B cell (primary cell): ENCODE results near the gene KLHL28. TPM values are rescaled to one million over a fixed set of nuclear protein-coding genes. Genes with fewer than 3 reads are reported as not detected.

Source experiments
- ATAC-seq: fragments of 200-7000 bp; cut with Tn5 transposase; one replicate; pipeline ENCODE4 v1.10.0; 2021; ENCODE audit warnings: low read depth, mild to moderate bottlenecking, moderate number of reproducible peaks, moderate library complexity
- CTCF ChIA-PET: fragments of 350-600 bp; sonication (Branson Sonifier 250); formaldehyde crosslinking; loops from one replicate; lab custom pipeline; 2021; ENCODE audit warnings: antibody characterized with exemption, inconsistent platforms; lab: Charles Lee
- POLR2A ChIA-PET: fragments of 350-600 bp; sonication (Branson Sonifier 250); formaldehyde crosslinking; loops from one replicate; lab custom pipeline; 2021; ENCODE audit warnings: antibody characterized with exemption; lab: Charles Lee
- DNase-seq: peaks from one replicate; pipeline ENCODE4 v3.0.0; 2013
- H2AFZ ChIP-seq: 2 replicates; pipeline ENCODE4 v1.6.1; 2012; ENCODE audit warnings: mild to moderate bottlenecking, low read depth, low read length; ENCODE audit not compliant: insufficient read depth, poor library complexity, severe bottlenecking
- H3K27ac ChIP-seq, 2 donors: 1 replicate in 1 of 2; 2 replicates in 1 of 2; pipeline ENCODE4 v1.5.1; 2012 to 2013; ENCODE audit warnings: low read length in 2 of 2, mild to moderate bottlenecking in 2 of 2, moderate library complexity in 1 of 2
- H3K27me3 ChIP-seq, 4 experiments: fragments of 200-600 bp in 1 of 4; sonication (generic) in 1 of 4; replicated peaks in 1 of 4; 1 replicate in 2 of 4; 2 replicates in 2 of 4; pipeline versions ENCODE4 v1.6.1 to v1.7.0; 2013 to 2016; ENCODE audit warnings: low read length in 3 of 4, mild to moderate bottlenecking in 2 of 4, mixed read lengths in 1 of 4, moderate library complexity in 1 of 4; ENCODE audit not compliant: insufficient read depth in 4 of 4, control insufficient read depth in 3 of 4; ENCODE audit errors: control extremely low read depth in 1 of 4
- H3K36me3 ChIP-seq, 2 experiments: replicated peaks in 1 of 2; 1 replicate in 1 of 2; 2 replicates in 1 of 2; pipeline versions ENCODE4 v1.6.1 to v1.7.1; 2013; ENCODE audit warnings: low read length in 1 of 2; ENCODE audit not compliant: insufficient read depth in 2 of 2, control insufficient read depth in 1 of 2; ENCODE audit errors: control extremely low read depth in 1 of 2, extremely low read depth in 1 of 2
- H3K4me1 ChIP-seq, 2 donors: fragments of 200-600 bp in 1 of 2; sonication (generic) in 1 of 2; 1 replicate in 1 of 2; 2 replicates in 1 of 2; pipeline versions ENCODE4 v1.5.1 to v1.6.1; 2013 to 2017; ENCODE audit warnings: low read length in 2 of 2; ENCODE audit not compliant: control insufficient read depth in 2 of 2, insufficient read depth in 2 of 2
- H3K4me2 ChIP-seq: replicated peaks from 2 replicates; pipeline ENCODE3; 2012; ENCODE audit warnings: mild to moderate bottlenecking, low read depth, low read length; ENCODE audit not compliant: poor library complexity, severe bottlenecking
- H3K4me3 ChIP-seq, 5 experiments: fragments of 200-600 bp in 1 of 5; sonication (generic) in 1 of 5; 1 replicate in 3 of 5; 2 replicates in 2 of 5; pipeline versions ENCODE4 v1.5.1 to v1.7.0; 2011 to 2016; ENCODE audit warnings: low read length in 4 of 5, mild to moderate bottlenecking in 4 of 5, low read depth in 2 of 5, control low read depth in 1 of 5, moderate library complexity in 1 of 5; ENCODE audit not compliant: insufficient read depth in 1 of 5; ENCODE audit errors: control extremely low read depth in 1 of 5, extremely low read depth in 1 of 5
- H3K79me2 ChIP-seq: fragments of 200-600 bp; sonication (generic); one replicate; pipeline ENCODE4 v1.6.0; 2016; ENCODE audit warnings: low read length; ENCODE audit not compliant: control insufficient read depth, insufficient read depth
- H3K9ac ChIP-seq: fragments of 200-600 bp; sonication (generic); 2 replicates; pipeline ENCODE4 v1.6.1; 2017; ENCODE audit warnings: mild to moderate bottlenecking, low read length, moderate library complexity
- H3K9me3 ChIP-seq, 3 donors: one replicate each; pipeline versions ENCODE4 v1.6.1 to v1.7.1; 2013; ENCODE audit warnings: low read length in 2 of 3; ENCODE audit not compliant: control insufficient read depth in 2 of 3, insufficient read depth in 1 of 3; ENCODE audit errors: control extremely low read depth in 1 of 3
- H4K20me1 ChIP-seq: 2 replicates; pipeline ENCODE4 v1.6.0; 2012; ENCODE audit warnings: mild to moderate bottlenecking, low read length; ENCODE audit not compliant: insufficient read depth, control insufficient read depth, poor library complexity, severe bottlenecking
- H3K27ac Mint-ChIP-seq: one replicate; pipeline ENCODE4 v1.8.0; 2021; ENCODE audit warnings: mixed read lengths
- H3K27me3 Mint-ChIP-seq: one replicate; pipeline ENCODE4 v1.8.0; 2021; ENCODE audit warnings: mixed read lengths
- H3K4me1 Mint-ChIP-seq: one replicate; pipeline ENCODE4 v1.8.0; 2021; ENCODE audit warnings: mixed read lengths
- H3K4me3 Mint-ChIP-seq: one replicate; pipeline ENCODE4 v1.8.0; 2021; ENCODE audit warnings: mixed read lengths
- H3K9me3 Mint-ChIP-seq: one replicate; pipeline ENCODE4 v1.8.0; 2022; ENCODE audit warnings: mixed read lengths; ENCODE audit not compliant: insufficient read depth
- EZH2 ChIP-seq: IDR thresholded peaks from 2 replicates; pipeline ENCODE4 v1.6.1; 2012; ENCODE audit warnings: borderline replicate concordance, low read depth, mild to moderate bottlenecking, moderate library complexity, low read length; ENCODE audit not compliant: insufficient read depth, poor library complexity, severe bottlenecking
- WGBS: methylation state at CpG from one replicate; pipeline ENCODE4 v1.1.5; 2013; ENCODE audit warnings: missing lambda C conversion rate; ENCODE audit not compliant: insufficient coverage; 5-methylcytosine and 5-hydroxymethylcytosine counted together
- intact Hi-C: fragments of 100-400 bp; cut with micrococcal nuclease; formaldehyde crosslinking; loops from one replicate; pipeline ENCODE4 v1.10.0; 2022
- polyA plus RNA-seq: library from polyadenylated mRNA; depleted of rRNA; stranded (reverse); fragments of >200 nt; gene quantifications from 2 replicates; pipeline ENCODE4 v1.2.3, GENCODE V29; 2012
- total RNA-seq, 2 donors: library from RNA; stranded (reverse); fragments of 120-200 nt in 1 of 2; gene quantifications; 1 replicate in 1 of 2; 2 replicates in 1 of 2; pipeline versions ENCODE4 v1.2.3 to v1.2.4, GENCODE V29; 2013 to 2022
- TF ChIP-seq, protein P1 (sequence below): fragments of 200-600 bp; IDR thresholded peaks from one replicate; pipeline ENCODE4 v1.8.0; 2022; ENCODE audit warnings: antibody characterized with exemption, mild to moderate bottlenecking

KLHL28 gene
- total and polyA plus RNA-seq, 2 donors (not counting 1 experiment from before 2014, with no cell fraction given): 8.9 to 33.5 TPM

- Mint-ChIP-seq H3K9me3 (no peaks in the 10 kb centered on the region), H3K4me3 (no peak overlapping the region), H3K27me3 (no peaks in the 10 kb centered on the region), H3K4me1 (peaks cover 11% of the 10 kb centered on the region), H3K27ac (no peak overlapping the region)
- Histone ChIP-seq H3K36me3 (peaks cover 0 to 1% of the 10 kb centered on the region in 2 experiments), H3K79me2 (peaks cover 57% of the 10 kb centered on the region), H3K27ac (no peak overlapping the region), H3K9ac (no peak overlapping the region), H3K27me3 (no peaks in the 10 kb centered on the region), H3K4me3 (no peak overlapping the region), H3K9me3 (no peaks in the 10 kb centered on the region), H3K4me1 (no peaks in the 10 kb centered on the region), H3K4me2 (no peak overlapping the region), H2AFZ (no peak overlapping the region), H4K20me1 (no peaks in the 10 kb centered on the region)
- DNase-seq: no peak
- ATAC-seq: no peak
- TF ChIP-seq, protein P1, sequence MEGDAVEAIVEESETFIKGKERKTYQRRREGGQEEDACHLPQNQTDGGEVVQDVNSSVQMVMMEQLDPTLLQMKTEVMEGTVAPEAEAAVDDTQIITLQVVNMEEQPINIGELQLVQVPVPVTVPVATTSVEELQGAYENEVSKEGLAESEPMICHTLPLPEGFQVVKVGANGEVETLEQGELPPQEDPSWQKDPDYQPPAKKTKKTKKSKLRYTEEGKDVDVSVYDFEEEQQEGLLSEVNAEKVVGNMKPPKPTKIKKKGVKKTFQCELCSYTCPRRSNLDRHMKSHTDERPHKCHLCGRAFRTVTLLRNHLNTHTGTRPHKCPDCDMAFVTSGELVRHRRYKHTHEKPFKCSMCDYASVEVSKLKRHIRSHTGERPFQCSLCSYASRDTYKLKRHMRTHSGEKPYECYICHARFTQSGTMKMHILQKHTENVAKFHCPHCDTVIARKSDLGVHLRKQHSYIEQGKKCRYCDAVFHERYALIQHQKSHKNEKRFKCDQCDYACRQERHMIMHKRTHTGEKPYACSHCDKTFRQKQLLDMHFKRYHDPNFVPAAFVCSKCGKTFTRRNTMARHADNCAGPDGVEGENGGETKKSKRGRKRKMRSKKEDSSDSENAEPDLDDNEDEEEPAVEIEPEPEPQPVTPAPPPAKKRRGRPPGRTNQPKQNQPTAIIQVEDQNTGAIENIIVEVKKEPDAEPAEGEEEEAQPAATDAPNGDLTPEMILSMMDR: no peak
- TF ChIP-seq EZH2: no peak
- ChIA-PET POLR2A (no interaction called here), CTCF (interaction anchor here (0.6 kb wide), 1 partner anchor 133 kb away, joined by 3 read pairs; no protein-coding TSS in a partner anchor)
- intact Hi-C loops: no loop called here
These were observed 18.1 kb upstream of the KLHL28 start for GRCh38 chr14:44979740-44980356.

DNA sequence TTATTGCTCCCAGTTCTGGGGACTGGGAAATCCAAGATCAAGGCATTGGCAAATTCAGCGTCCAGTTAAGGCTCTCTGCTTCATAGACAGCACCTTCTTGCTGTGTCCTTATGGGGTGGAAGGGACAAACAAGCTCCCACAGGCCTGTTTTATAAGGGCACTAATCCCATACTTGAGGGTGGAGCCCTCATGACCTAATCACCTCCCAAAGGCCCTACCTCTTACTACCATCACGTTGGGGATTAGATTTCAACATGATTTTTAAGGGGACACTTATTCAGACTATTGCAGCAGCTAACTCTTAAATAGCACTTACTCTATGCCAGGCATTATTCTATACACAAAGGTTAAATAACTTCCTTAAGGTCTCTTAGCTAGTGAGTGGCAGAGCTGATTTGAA, 17.5 kb upstream of the KLHL28 start:
- no peaks in the 10 kb centered on the region for H3K27me3 ChIP-seq
- H2AFZ ChIP-seq: no peak overlapping the region
- peaks cover 61% of the 10 kb centered on the region for H3K79me2 ChIP-seq
- intact Hi-C loops: no loop called here
- H3K9ac ChIP-seq: no peak overlapping the region
- no peaks in the 10 kb centered on the region for H4K20me1 ChIP-seq
- no peak for DNase-seq
- Mint-ChIP-seq H3K9me3 (no peaks in the 10 kb centered on the region), H3K27ac (no peak overlapping the region), H3K4me3 (no peak overlapping the region), H3K4me1 (peaks cover 13% of the 10 kb centered on the region), H3K27me3 (no peaks in the 10 kb centered on the region)
- no peak overlapping the region for H3K4me2 ChIP-seq
- no peak overlapping the region for H3K4me3 ChIP-seq
- H3K9me3 ChIP-seq: no peaks in the 10 kb centered on the region
- peaks cover 0 to 1% of the 10 kb centered on the region in 2 experiments for H3K36me3 ChIP-seq
- H3K27ac ChIP-seq: no peak overlapping the region
- no CpG with 5 or more reads among the region's 2 CpGs for whole genome bisulfite sequencing
- H3K4me1 ChIP-seq: no peaks in the 10 kb centered on the region
- TF ChIP-seq EZH2: no peak
- TF ChIP-seq, protein P1: no peak
- CTCF ChIA-PET: interaction anchor here (0.6 kb wide), 1 partner anchor 132 kb away, joined by 3 read pairs; no protein-coding TSS in a partner anchor
- no peak for ATAC-seq
- POLR2A ChIA-PET: no interaction called here
